NCI-H2081 treated with DMSO at 0.1 percent for 48 hours (cell line): ENCODE measurements around the gene MAEA.
"Not testable (repeated sequence)": the region's sequence is repeated elsewhere in the genome, so short reads cannot be mapped to it uniquely, and the experiment has no call there.

Experiments
- DNase-seq: peaks from one replicate; lab custom pipeline; 2025; lab: John Stamatoyannopoulos, UW

Gene MAEA

GRCh38 chr4:1279253-1279652 is 10.4 kb upstream of the MAEA start:
- no peak for DNase-seq

- no peak for DNase-seq
Observed at GRCh38 chr4:1283711-1284110, 6.0 kb upstream of the MAEA start.

GRCh38 chr4:1285151-1285789 is 4.4 kb upstream of the MAEA start:
- no peak for DNase-seq

GRCh38 chr4:1285790-1286553 is 3.7 kb upstream of the MAEA start:
- no peak for DNase-seq

- no peak for DNase-seq
Observed at GRCh38 chr4:1288786-1289185, 905 bp upstream of the MAEA start.

- no peak for DNase-seq
Observed at GRCh38 chr4:1290165-1290977, 680 bp downstream of the MAEA start.

GRCh38 chr4:1291091-1291490 is 1.4 kb downstream of the MAEA start:
- no peak for DNase-seq

- no peak for DNase-seq
Observed at GRCh38 chr4:1291996-1292702, 2.5 kb downstream of the MAEA start.

GRCh38 chr4:1292703-1293011 is 3.0 kb downstream of the MAEA start:
- not testable (repeated sequence) for DNase-seq

GRCh38 chr4:1293531-1293941 is 3.8 kb downstream of the MAEA start:
- no peak for DNase-seq

GRCh38 chr4:1293991-1294390 is 4.3 kb downstream of the MAEA start:
- DNase-seq: no peak

- DNase-seq: no peak
Observed at GRCh38 chr4:1294424-1294823, 4.7 kb downstream of the MAEA start.

GRCh38 chr4:1294891-1295290 is 5.2 kb downstream of the MAEA start:
- DNase-seq: no peak

- DNase-seq: no peak
Observed at GRCh38 chr4:1295405-1296055, 5.8 kb downstream of the MAEA start.

- no peak for DNase-seq
Observed at GRCh38 chr4:1296324-1297022, 6.8 kb downstream of the MAEA start.

GRCh38 chr4:1297023-1297395 is 7.3 kb downstream of the MAEA start:
- DNase-seq: no peak

- DNase-seq: no peak
Observed at GRCh38 chr4:1297456-1298325, 8.0 kb downstream of the MAEA start.

- DNase-seq: no peak
Observed at GRCh38 chr4:1298461-1298860, 8.8 kb downstream of the MAEA start.

GRCh38 chr4:1299301-1299860 is 9.7 kb downstream of the MAEA start:
- DNase-seq: no peak
